Mononuclear cell (primary cell): ENCODE measurements around the gene OR10K2. TPM values are rescaled to one million over a fixed set of nuclear protein-coding genes. Genes with fewer than 3 reads are reported as not detected.
"Not testable (repeated sequence)": the region's sequence is repeated elsewhere in the genome, so short reads cannot be mapped to it uniquely, and the experiment has no call there.

Source experiments
- H3K27me3 ChIP-seq: 2 replicates; pipeline ENCODE4 v1.6.0; 2011; ENCODE audit warnings: low read length, control low read depth; ENCODE audit not compliant: insufficient read depth
- H3K4me1 ChIP-seq: 2 replicates; pipeline ENCODE4 v1.5.1; 2011; ENCODE audit warnings: mild to moderate bottlenecking, low read length, control low read depth; ENCODE audit not compliant: insufficient read depth
- H3K4me3 ChIP-seq: 2 replicates; pipeline ENCODE4 v1.5.1; 2011; ENCODE audit warnings: mild to moderate bottlenecking, low read length, moderate library complexity
- H3K9me3 ChIP-seq: 2 replicates; pipeline ENCODE4 v1.5.1; 2011; ENCODE audit warnings: low read depth, mild to moderate bottlenecking, control low read depth, low read length
- total RNA-seq: library from RNA; depleted of rRNA; stranded (reverse); fragments of >200 nt; gene quantifications from one replicate; pipeline ENCODE4 v1.2.3, GENCODE V29; 2012

OR10K2 gene, protein sequence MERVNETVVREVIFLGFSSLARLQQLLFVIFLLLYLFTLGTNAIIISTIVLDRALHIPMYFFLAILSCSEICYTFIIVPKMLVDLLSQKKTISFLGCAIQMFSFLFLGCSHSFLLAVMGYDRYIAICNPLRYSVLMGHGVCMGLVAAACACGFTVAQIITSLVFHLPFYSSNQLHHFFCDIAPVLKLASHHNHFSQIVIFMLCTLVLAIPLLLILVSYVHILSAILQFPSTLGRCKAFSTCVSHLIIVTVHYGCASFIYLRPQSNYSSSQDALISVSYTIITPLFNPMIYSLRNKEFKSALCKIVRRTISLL
- not detected for total RNA-seq

DNA sequence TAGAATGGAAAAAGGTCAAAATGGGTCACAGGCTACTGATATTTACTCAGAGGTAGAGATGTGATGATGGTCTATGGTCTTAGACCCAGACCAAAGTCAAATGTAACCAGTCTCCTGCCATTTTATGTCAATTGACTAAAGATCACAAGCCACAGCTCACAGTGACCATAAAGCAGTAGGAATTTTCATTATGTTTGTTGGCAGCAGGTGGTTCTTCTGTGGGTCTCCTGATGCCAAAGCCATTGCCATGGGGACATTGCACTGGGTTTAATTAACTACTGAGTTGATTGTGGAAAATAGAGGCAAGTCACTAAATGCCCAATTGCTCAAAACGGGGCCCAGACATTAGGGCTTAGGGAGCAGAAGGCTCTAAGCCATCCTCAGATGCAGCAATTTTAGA, at the start of gene OR10K2:
Gene OR10K2 (minus strand): TSS at position 101 of the 400 bp plus-strand sequence. CDS start 5,371 bp downstream, outside the sequence.
- no peak within 1 kb of the TSS for H3K4me3 ChIP-seq
- H3K9me3 ChIP-seq: no peaks in the 10 kb centered on the region
- H3K4me1 ChIP-seq: peaks cover 6% of the 10 kb centered on the region
- H3K27me3 ChIP-seq: peaks cover 3% of the 10 kb centered on the region

DNA sequence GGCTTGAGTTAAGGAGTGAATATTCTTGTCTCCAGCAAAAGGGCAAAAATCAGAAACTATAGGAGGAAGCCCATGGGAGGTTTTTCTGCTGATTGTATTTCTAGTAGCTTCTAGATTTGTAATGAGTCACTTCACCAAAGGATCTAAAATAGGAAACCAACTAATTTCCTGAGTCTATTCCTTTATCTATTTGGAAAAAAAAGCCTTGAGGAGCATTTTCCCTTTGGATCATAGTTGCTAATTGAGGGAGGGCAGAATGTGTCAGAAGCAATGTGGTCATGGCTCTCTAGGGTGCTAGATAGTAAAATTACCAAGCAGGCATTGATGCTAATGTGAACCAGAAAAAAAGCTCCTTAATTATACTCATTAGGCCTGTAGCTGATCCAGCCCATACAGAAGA, 45.9 kb upstream of the OR10K2 start, which contains the start of gene OR10R2:
Gene OR10R2 (plus strand): TSS at position 301 of the 400 bp plus-strand sequence. CDS start 106 bp downstream, outside the sequence.
- no peaks in the 10 kb centered on the region for H3K4me1 ChIP-seq
- no peak within 1 kb of the TSS for H3K4me3 ChIP-seq
- H3K9me3 ChIP-seq: no peaks in the 10 kb centered on the region
- H3K27me3 ChIP-seq: peaks cover 5% of the 10 kb centered on the region

DNA sequence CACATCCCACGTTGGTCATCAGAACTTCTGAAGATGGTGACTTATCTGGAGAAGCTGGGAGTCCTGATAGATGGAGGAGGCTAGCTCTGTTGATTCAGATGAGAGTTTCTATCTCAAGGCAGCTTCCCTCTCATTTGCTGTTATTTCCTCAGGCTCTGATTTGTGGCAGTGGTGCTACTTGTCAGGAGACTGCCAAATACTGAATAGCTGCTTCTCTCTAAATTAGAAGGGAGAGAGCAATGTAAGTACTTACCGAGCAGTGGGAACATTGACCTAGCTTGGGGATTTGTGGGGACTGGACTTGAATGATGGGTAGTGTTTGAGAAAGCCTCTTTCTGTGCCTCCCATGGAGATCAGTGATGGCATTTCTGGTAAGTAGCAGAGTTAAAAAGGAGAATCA, 35.5 kb upstream of the OR10K2 start, which contains the start of gene OR10K1:
Gene OR10K1 (plus strand): TSS at position 301 of the 400 bp plus-strand sequence. CDS start 3,728 bp downstream, outside the sequence.
- Histone ChIP-seq H3K4me3 (no peak within 1 kb of the TSS), H3K4me1 (no peaks in the 10 kb centered on the region)

DNA sequence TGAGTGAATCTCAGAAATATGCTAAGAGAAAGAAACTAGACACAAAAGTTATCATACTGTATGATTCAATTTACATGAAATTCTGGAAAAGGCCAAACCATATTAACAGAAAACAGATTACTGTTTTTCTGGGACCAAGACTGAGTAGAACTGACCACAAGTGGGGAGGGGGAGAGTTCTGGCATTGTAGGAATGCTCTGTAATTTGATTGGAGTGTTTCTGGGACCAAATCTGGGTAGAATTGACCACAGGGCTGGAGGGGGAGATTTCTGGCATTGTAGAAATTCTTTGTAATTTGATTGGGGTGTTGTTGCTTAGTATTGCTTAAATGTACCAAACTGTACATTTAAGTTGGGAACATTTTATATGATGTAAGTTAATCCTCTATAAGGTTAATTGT, 32.2 kb upstream of the OR10K2 start:
- Histone ChIP-seq H3K4me3 (no peak overlapping the region), H3K27me3 (peaks cover 10% of the 10 kb centered on the region), H3K9me3 (no peaks in the 10 kb centered on the region), H3K4me1 (no peaks in the 10 kb centered on the region)

More for the DNA sequence above, 35.5 kb upstream of the OR10K2 start, which contains the start of gene OR10K1:
- H3K27me3 ChIP-seq: peaks cover 6% of the 10 kb centered on the region
- no peaks in the 10 kb centered on the region for H3K9me3 ChIP-seq

DNA sequence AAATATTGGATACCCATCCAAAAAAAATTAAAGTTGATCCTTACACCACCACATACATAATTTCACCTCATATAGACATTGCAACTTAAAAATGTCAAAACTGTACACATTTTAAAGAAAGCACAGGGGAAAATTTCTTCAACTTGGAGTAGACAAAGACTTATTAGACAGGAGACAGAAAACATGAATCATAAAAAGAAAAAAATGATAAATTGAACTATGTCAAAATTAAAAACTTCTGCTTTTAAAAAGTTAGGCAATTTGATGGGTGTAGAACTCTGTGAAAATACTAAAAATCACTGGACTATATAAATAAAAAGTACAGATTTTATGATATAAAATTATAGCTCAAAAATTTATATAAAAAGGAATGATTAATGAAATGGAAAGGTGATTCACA, 31.2 kb upstream of the OR10K2 start:
- Histone ChIP-seq H3K27me3 (peaks cover 10% of the 10 kb centered on the region), H3K9me3 (peaks cover under 1% of the 10 kb centered on the region), H3K4me3 (no peak overlapping the region), H3K4me1 (no peaks in the 10 kb centered on the region)

DNA sequence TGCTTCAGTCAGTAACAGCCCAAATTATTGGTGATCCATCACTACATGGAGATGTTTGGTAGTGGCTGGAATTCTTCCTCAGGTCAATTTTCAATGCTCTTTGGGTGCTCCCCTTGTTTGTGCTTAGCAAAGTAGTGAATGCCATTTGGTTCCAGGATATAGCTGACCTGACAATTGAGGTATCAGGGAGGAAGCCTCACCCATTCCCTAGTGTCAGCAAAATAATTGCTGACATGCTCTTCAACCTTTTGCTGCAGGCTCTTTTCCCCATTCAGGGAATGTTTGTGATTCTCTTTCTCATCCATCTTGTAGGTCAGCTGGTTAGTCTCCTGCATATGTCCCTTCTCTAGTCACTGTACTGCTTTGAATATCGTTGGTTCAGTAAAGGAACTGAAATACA, 28.5 kb upstream of the OR10K2 start:
- Histone ChIP-seq H3K4me1 (no peaks in the 10 kb centered on the region), H3K4me3 (no peak overlapping the region), H3K27me3 (peaks cover 7% of the 10 kb centered on the region), H3K9me3 (peaks cover 9% of the 10 kb centered on the region)

DNA sequence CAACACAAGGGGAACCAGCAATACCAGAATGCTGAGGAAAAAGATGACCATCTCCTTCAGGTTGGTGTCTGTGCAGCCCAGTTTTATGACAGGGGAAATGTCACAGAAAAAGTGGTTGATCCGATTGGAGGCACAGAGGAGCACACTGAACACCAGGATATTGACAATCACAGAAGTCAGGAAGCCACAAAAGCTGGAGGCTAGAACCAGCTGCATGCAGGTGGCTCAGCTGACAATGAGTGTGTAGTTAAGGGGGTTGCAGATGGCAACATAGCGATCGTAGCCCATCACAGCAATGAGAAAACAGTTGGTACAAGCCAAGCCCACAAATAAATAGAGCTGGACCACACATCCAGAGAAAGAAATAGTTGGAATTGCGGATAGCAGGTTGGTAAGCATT, 19.3 kb upstream of the OR10K2 start:
- Histone ChIP-seq H3K27me3 (peaks cover 5% of the 10 kb centered on the region), H3K4me3 (no peak overlapping the region), H3K4me1 (peaks cover 6% of the 10 kb centered on the region), H3K9me3 (no peaks in the 10 kb centered on the region)

DNA sequence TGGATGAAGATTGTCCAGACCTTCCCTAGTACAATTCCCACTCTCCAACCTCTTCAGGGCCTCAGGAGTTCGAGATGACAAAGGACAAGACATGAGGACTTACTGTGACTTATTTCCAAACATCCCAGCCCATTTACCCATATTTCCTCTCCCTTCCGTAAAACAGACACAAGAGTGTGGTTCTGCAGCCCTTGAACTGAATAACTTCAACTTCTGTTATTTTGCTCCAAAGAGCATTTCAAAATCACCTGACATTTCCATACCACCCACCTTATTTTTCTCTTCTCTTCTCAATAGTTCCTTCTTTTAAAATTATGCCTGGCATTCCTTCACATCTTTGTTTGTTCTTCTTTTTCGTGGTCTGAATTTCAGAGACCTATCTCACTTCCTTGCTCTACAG, 8.7 kb upstream of the OR10K2 start:
- Histone ChIP-seq H3K4me1 (peaks cover 18% of the 10 kb centered on the region), H3K9me3 (no peaks in the 10 kb centered on the region), H3K4me3 (no peak overlapping the region), H3K27me3 (peaks cover 5% of the 10 kb centered on the region)

DNA sequence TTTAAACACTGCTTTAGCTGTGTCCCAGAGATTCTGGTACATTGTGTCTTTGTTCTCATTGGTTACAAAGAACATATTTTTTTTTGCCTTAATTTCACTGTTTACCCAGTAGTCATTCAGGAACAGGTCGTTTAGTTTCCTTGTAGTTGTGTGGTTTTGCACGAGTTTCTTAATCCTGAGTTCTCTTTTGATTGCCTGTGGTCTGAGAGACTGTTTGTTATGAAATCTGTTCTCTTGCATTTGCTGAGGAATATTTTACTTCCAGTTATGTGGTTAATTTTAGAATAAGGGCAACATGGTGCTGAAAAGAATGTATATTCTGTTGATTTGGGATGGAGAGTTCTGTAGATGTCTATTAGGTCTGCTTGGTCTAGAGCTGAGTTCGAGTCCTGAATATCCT, 4.1 kb upstream of the OR10K2 start:
- H3K4me3 ChIP-seq, H3K27me3 ChIP-seq, H3K9me3 ChIP-seq: not testable (repeated sequence)
- H3K4me1 ChIP-seq: peaks cover 17% of the 10 kb centered on the region

DNA sequence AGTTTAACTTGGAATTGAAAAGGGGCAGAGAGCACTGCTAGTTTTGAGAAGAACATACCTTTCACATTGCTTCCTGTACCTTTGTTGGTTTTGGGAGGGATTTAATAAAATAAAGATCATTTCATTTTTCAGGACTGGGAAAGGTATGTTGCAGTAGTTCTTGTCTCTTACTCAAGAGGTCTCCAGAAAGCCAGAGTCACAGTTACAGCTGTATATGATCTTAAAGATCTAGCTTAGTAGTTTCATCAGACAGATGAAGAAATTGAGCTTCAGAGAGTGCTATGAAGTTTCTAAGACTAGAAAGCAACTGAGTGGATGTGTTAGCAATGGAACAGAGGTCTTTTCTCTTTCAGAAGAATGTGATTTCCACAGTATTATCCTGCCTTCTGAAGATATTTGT, 1.0 kb downstream of the OR10K2 start:
- Histone ChIP-seq H3K27me3 (peaks cover 3% of the 10 kb centered on the region), H3K4me1 (no peaks in the 10 kb centered on the region), H3K4me3 (no peak overlapping the region), H3K9me3 (no peaks in the 10 kb centered on the region)

DNA sequence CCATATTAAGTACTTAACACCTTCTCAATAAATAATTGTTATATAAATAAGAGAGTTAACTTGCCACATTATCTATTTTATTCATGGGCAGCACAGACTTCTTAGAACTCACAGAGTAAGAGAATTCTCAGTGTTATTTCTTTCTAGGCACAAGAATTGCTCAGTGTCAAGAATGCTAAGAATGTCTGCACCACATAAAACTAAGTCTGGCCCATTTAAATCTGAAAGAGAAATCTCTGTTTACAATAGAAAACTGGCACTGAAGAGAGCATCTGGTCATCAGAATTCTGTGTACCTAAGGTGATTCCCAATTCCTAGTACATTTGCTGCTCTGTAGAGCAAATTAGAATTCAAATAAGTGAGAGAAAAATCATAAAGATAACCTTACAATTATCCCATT, 3.8 kb downstream of the OR10K2 start:
- Histone ChIP-seq H3K4me3 (no peak overlapping the region), H3K27me3 (peaks cover 3% of the 10 kb centered on the region), H3K4me1 (no peaks in the 10 kb centered on the region), H3K9me3 (no peaks in the 10 kb centered on the region)

DNA sequence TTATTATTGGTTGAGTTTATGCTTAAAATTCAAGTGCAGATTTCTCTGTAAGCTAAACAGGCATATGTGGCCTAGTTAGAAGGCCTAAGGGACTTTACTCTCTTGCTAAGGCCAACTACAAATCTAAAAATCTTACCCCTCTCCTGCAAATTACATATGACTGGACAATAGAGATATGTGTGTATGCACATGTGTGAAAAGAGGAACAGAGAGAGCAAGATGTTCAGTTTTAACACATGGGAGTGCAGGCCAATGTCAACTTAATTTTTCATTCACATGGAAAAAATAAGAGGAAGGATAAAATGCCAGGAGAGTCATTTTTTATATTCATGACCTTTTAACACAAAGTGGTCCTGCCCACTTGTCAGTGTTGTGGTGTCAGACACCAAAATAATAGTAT, 8.5 kb downstream of the OR10K2 start:
- no peaks in the 10 kb centered on the region for H3K27me3 ChIP-seq
- H3K4me1 ChIP-seq: no peaks in the 10 kb centered on the region
- no peaks in the 10 kb centered on the region for H3K9me3 ChIP-seq
- no peak overlapping the region for H3K4me3 ChIP-seq

DNA sequence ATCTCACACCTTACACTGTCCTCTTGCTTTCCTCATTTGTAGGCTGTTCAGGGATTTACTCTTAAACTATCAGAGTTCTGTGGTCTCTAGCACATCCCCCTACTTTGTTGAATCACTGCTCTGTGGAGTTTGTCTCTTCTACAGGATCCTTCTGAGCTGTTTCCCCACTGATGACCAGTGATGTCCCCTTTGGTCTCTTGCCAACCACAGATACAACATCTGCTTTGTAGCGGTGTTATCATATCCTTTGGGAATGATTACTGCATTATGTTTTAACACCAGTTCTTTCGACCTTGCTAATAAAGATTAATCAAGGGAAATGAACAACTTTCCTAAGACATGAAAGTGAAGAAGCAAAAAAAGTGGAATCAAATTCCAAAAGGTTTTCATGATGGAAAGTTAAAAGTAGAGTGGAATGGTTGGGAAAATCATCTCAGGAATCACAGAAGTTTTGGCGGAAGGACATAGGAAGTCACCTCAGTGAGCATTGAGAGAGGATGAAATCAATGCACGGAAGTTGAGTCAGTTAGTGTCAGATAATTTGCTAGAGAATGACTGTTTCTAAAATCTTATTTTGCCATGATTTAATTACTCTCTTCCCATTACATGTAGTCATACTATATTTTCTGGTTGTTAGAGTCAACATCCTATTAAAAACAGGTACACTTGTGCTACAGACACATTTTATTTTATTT, 11.2 kb downstream of the OR10K2 start:
- Histone ChIP-seq H3K4me1 (no peaks in the 10 kb centered on the region), H3K4me3 (no peak overlapping the region), H3K27me3 (no peaks in the 10 kb centered on the region), H3K9me3 (no peaks in the 10 kb centered on the region)

DNA sequence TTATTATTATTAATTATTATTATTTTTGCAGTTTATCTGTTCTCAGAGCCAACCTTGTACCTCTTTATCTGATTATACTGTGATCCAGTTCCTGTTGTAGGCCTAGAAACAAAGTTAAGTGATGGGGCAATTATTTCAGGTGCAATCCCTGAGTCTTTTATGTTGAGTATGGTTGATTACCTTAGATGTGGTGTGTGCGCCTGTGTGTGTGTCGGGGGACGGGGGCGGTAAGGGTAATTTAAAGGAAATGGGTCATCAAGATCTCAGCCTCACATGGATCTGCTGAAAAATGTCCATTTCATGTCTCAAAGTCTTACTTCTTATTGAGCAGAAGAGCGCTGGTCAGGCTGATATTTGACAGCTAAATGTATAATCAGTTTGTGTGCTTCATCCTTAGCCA, 18.9 kb downstream of the OR10K2 start:
- Histone ChIP-seq H3K4me1 (no peaks in the 10 kb centered on the region), H3K9me3 (no peaks in the 10 kb centered on the region)

DNA sequence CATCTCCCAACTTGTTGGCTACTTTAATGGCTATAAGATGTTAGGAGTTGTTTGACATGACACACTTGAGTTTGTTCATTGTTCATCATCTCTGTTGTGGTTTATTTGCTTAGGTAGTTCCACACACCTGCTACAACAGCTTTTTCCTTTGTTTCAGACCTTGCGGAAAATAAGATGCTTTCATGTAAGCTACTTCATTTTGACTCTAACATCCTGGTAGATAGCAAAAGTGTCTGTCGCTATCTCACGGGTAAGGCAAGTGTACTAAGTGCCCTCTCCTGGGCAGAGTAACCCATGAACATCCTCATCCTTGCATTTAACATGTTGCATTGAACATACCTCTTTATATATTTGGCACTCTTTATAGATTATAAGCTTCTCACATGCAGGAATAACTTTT, 25.2 kb downstream of the OR10K2 start:
- no peaks in the 10 kb centered on the region for H3K9me3 ChIP-seq
- no peak overlapping the region for H3K4me3 ChIP-seq
- H3K27me3 ChIP-seq: no peaks in the 10 kb centered on the region
- no peaks in the 10 kb centered on the region for H3K4me1 ChIP-seq

More for the DNA sequence above, 18.9 kb downstream of the OR10K2 start:
- Histone ChIP-seq H3K27me3 (no peaks in the 10 kb centered on the region), H3K4me3 (no peak overlapping the region)
